H9 (cell line): ENCODE measurements around the gene PRMT7. TPM values are rescaled to one million over a fixed set of nuclear protein-coding genes. Genes with fewer than 3 reads are reported as not detected.

ENCODE experiments used
- DNase-seq: peaks from one replicate; pipeline ENCODE4 v3.0.0-alpha.2; 2017
- H2AFZ ChIP-seq: one replicate; pipeline ENCODE4 v1.6.1; 2013; ENCODE audit warnings: mild to moderate bottlenecking, low read length, control low read depth, moderate library complexity
- H2AK5ac ChIP-seq: 2 replicates; pipeline ENCODE4 v1.6.1; 2013; ENCODE audit warnings: low read length, control low read depth, mixed read lengths; ENCODE audit not compliant: insufficient read length
- H2BK120ac ChIP-seq: one replicate; pipeline ENCODE4 v1.6.1; 2013; ENCODE audit warnings: low read depth, mild to moderate bottlenecking, low read length, control low read depth, inconsistent platforms; ENCODE audit not compliant: poor library complexity, severe bottlenecking
- H2BK12ac ChIP-seq: 2 replicates; pipeline ENCODE4 v1.6.1; 2013; ENCODE audit warnings: low read length, control low read depth, mixed read lengths, low read depth; ENCODE audit not compliant: insufficient read length
- H2BK15ac ChIP-seq: 2 replicates; pipeline ENCODE4 v1.6.1; 2013; ENCODE audit warnings: low read depth, low read length, control low read depth
- H2BK20ac ChIP-seq: one replicate; pipeline ENCODE4 v1.6.1; 2013; ENCODE audit warnings: low read depth, mild to moderate bottlenecking, low read length, control low read depth, inconsistent platforms; ENCODE audit not compliant: poor library complexity, severe bottlenecking
- H2BK5ac ChIP-seq: 2 replicates; pipeline ENCODE4 v1.6.1; 2013; ENCODE audit warnings: low read length, control low read depth, mixed read lengths; ENCODE audit not compliant: insufficient read length
- H3K14ac ChIP-seq: 2 replicates; pipeline ENCODE4 v1.6.1; 2013; ENCODE audit warnings: low read length, control low read depth; ENCODE audit not compliant: insufficient read depth
- H3K18ac ChIP-seq: 2 replicates; pipeline ENCODE4 v1.6.1; 2013; ENCODE audit warnings: low read depth, mild to moderate bottlenecking, mixed read lengths, low read length, control low read depth; ENCODE audit not compliant: insufficient read length
- H3K23ac ChIP-seq: 2 replicates; pipeline ENCODE4 v1.6.1; 2013; ENCODE audit warnings: low read length, control low read depth, mixed read lengths, low read depth; ENCODE audit not compliant: insufficient read length
- H3K23me2 ChIP-seq: 2 replicates; pipeline ENCODE4 v1.6.1; 2013; ENCODE audit warnings: low read depth, mild to moderate bottlenecking, mixed read lengths, low read length, control low read depth; ENCODE audit not compliant: insufficient read length, poor library complexity, severe bottlenecking
- H3K27ac ChIP-seq: 2 replicates; pipeline ENCODE4 v1.5.1; 2013; ENCODE audit warnings: low read length, control low read depth, mixed read lengths, low read depth; ENCODE audit not compliant: insufficient read length
- H3K27me3 ChIP-seq: 2 replicates; pipeline ENCODE4 v1.6.1; 2013; ENCODE audit warnings: low read length, control low read depth, inconsistent platforms; ENCODE audit not compliant: insufficient read depth
- H3K4ac ChIP-seq: 2 replicates; pipeline ENCODE4 v1.6.1; 2013; ENCODE audit warnings: low read depth, mild to moderate bottlenecking, control low read depth, inconsistent platforms, low read length, moderate library complexity
- H3K4me1 ChIP-seq: 2 replicates; pipeline ENCODE4 v1.6.1; 2013; ENCODE audit warnings: low read length, control low read depth, inconsistent platforms; ENCODE audit not compliant: insufficient read depth
- H3K4me2 ChIP-seq: 2 replicates; pipeline ENCODE4 v1.6.1; 2013; ENCODE audit warnings: low read length, control low read depth, mixed read lengths; ENCODE audit not compliant: insufficient read length, insufficient read depth
- H3K56ac ChIP-seq: 2 replicates; pipeline ENCODE4 v1.6.1; 2013; ENCODE audit warnings: low read depth, mild to moderate bottlenecking, mixed read lengths, low read length, control low read depth; ENCODE audit not compliant: insufficient read length
- H3K79me1 ChIP-seq: 2 replicates; pipeline ENCODE4 v1.6.1; 2013; ENCODE audit warnings: low read depth, mild to moderate bottlenecking, moderate library complexity, low read length, control low read depth, inconsistent platforms; ENCODE audit not compliant: insufficient read depth, poor library complexity, severe bottlenecking
- H3K79me2 ChIP-seq: 2 replicates; pipeline ENCODE4 v1.6.1; 2013; ENCODE audit warnings: low read length, control low read depth, inconsistent platforms; ENCODE audit not compliant: insufficient read depth
- H3K9ac ChIP-seq: 2 replicates; pipeline ENCODE4 v1.6.1; 2013; ENCODE audit warnings: low read length, control low read depth, mixed read lengths; ENCODE audit not compliant: insufficient read length; ENCODE audit errors: extremely low read depth
- H3K9me3 ChIP-seq: one replicate; pipeline ENCODE4 v1.6.1; 2013; ENCODE audit warnings: low read depth, low read length, inconsistent platforms; ENCODE audit not compliant: control insufficient read depth
- H3T11ph ChIP-seq: one replicate; pipeline ENCODE4 v1.6.1; 2013; ENCODE audit warnings: mild to moderate bottlenecking, low read length, control low read depth, inconsistent platforms
- H4K20me1 ChIP-seq: one replicate; pipeline ENCODE4 v1.6.1; 2013; ENCODE audit not compliant: control insufficient read depth, insufficient read length, insufficient read depth
- H4K5ac ChIP-seq: 2 replicates; pipeline ENCODE4 v1.6.1; 2013; ENCODE audit warnings: low read depth, mild to moderate bottlenecking, mixed read lengths, low read length, control low read depth; ENCODE audit not compliant: insufficient read length
- H4K8ac ChIP-seq: replicated peaks from 2 replicates; pipeline ENCODE4 v1.6.1; 2013; ENCODE audit warnings: low read length, control low read depth, mixed read lengths, low read depth; ENCODE audit not compliant: insufficient read length
- H4K91ac ChIP-seq: 2 replicates; pipeline ENCODE4 v1.6.1; 2013; ENCODE audit warnings: low read depth, mild to moderate bottlenecking, moderate library complexity, mixed read lengths, low read length, control low read depth; ENCODE audit not compliant: insufficient read length
- H3K27ac Mint-ChIP-seq, 3 experiments: 2 replicates in 2 of 3; 3 replicates in 1 of 3; pipeline ENCODE4 v1.8.0; 2020 to 2021; ENCODE audit warnings: mixed read lengths in 3 of 3, mild to moderate bottlenecking in 1 of 3, moderate library complexity in 1 of 3
- H3K27me3 Mint-ChIP-seq: 2 replicates; pipeline ENCODE4 v1.8.0; 2021; ENCODE audit warnings: low read depth, mild to moderate bottlenecking, moderate library complexity, mixed read lengths
- H3K36me3 Mint-ChIP-seq, 3 experiments: 2 replicates in 2 of 3; 3 replicates in 1 of 3; pipeline ENCODE4 v1.8.0; 2020 to 2021; ENCODE audit warnings: low read depth in 3 of 3, mixed read lengths in 3 of 3; ENCODE audit not compliant: insufficient read depth in 1 of 3
- H3K4me1 Mint-ChIP-seq, 2 experiments: 2 replicates each; pipeline ENCODE4 v1.8.0; 2020; ENCODE audit warnings: mixed read lengths in 2 of 2
- H3K4me3 Mint-ChIP-seq, 2 experiments: 2 replicates in 1 of 2; 3 replicates in 1 of 2; pipeline ENCODE4 v1.8.0; 2020 to 2021; ENCODE audit warnings: mild to moderate bottlenecking in 2 of 2, mixed read lengths in 2 of 2, moderate library complexity in 1 of 2
- H3K9me3 Mint-ChIP-seq, 2 experiments: 2 replicates in 1 of 2; 3 replicates in 1 of 2; pipeline ENCODE4 v1.8.0; 2020; ENCODE audit warnings: mild to moderate bottlenecking in 2 of 2, mixed read lengths in 2 of 2, moderate library complexity in 1 of 2
- WGBS: extraction: QIAGEN DNeasy Blood & Tissue Kit; methylation state at CpG from one replicate; pipeline ENCODE4 v1.1.7; 2013; ENCODE audit warnings: missing lambda C conversion rate, low lambda C conversion rate, mixed read lengths; ENCODE audit not compliant: insufficient read length; ENCODE audit errors: extremely low coverage; 5-methylcytosine and 5-hydroxymethylcytosine counted together
- total RNA-seq: library from RNA; stranded (reverse); gene quantifications from 2 replicates; pipeline ENCODE4 v1.2.1, GENCODE V29; 2021
- TF ChIP-seq, protein P1 (sequence below): fragments of 200-600 bp; sonication (generic); conservative IDR thresholded peaks from 3 replicates; pipeline ENCODE4 v1.8.0; 2021; ENCODE audit warnings: antibody characterized with exemption, mild to moderate bottlenecking

The PRMT7 gene
- total RNA-seq, 1 experiment from 2014 or later, result 56.6 TPM

DNA sequence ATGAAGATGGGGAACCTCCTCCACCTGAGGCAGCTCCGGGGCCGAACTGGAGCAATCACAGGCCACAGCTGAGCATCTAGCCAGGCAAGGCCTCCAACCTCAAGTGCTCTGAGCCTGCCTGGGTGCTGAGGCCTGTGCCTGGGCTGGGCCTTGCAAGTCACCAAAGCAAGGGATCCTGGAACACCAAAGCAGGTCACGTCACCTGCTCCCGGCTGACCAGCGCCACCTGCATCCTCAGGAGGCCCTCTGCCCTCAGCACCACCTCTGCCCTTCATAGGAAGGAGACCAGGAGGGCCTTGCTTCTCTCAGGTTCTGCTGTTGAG, 69.5 kb downstream of the PRMT7 start:
- TF ChIP-seq, protein P1, sequence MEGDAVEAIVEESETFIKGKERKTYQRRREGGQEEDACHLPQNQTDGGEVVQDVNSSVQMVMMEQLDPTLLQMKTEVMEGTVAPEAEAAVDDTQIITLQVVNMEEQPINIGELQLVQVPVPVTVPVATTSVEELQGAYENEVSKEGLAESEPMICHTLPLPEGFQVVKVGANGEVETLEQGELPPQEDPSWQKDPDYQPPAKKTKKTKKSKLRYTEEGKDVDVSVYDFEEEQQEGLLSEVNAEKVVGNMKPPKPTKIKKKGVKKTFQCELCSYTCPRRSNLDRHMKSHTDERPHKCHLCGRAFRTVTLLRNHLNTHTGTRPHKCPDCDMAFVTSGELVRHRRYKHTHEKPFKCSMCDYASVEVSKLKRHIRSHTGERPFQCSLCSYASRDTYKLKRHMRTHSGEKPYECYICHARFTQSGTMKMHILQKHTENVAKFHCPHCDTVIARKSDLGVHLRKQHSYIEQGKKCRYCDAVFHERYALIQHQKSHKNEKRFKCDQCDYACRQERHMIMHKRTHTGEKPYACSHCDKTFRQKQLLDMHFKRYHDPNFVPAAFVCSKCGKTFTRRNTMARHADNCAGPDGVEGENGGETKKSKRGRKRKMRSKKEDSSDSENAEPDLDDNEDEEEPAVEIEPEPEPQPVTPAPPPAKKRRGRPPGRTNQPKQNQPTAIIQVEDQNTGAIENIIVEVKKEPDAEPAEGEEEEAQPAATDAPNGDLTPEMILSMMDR, result no peak
- H3K56ac ChIP-seq, result no peak overlapping the region
- peaks cover 30 to 38% of the 10 kb centered on the region in 2 experiments for H3K4me1 Mint-ChIP-seq
- peaks cover 8% of the 10 kb centered on the region; the same call in 1 of the 2 replicates for H3K27me3 Mint-ChIP-seq
- H3K23me2 ChIP-seq, result no peaks in the 10 kb centered on the region
- H3K27ac ChIP-seq, result no peak overlapping the region
- no peak overlapping the region for H3K14ac ChIP-seq
- no peak overlapping the region for H3K4me2 ChIP-seq
- no peak for DNase-seq
- no peaks in the 10 kb centered on the region; a peak in 1 of 5 replicates for H3K9me3 Mint-ChIP-seq
- no peak overlapping the region for H4K5ac ChIP-seq
- no peak overlapping the region for H2AK5ac ChIP-seq
- H3K9ac ChIP-seq, result no peak overlapping the region
- H3K23ac ChIP-seq, result no peak overlapping the region
- H3K79me1 ChIP-seq, result no peaks in the 10 kb centered on the region
- H2BK20ac ChIP-seq, result no peak overlapping the region
- no peak overlapping the region for H4K8ac ChIP-seq
- no peak overlapping the region for H3K4ac ChIP-seq
- no peak overlapping the region for H2BK120ac ChIP-seq
- H3T11ph ChIP-seq, result no peak overlapping the region
- H3K27me3 ChIP-seq, result no peaks in the 10 kb centered on the region
- no peak overlapping the region for H2AFZ ChIP-seq
- no peak overlapping the region for H3K4me3 Mint-ChIP-seq
- H3K9me3 ChIP-seq, result no peaks in the 10 kb centered on the region
- WGBS, result no CpG with 5 or more reads among the region's 5 CpGs
- H3K79me2 ChIP-seq, result no peaks in the 10 kb centered on the region
- no peak overlapping the region for H2BK15ac ChIP-seq
- no peak overlapping the region for H2BK12ac ChIP-seq
- no peaks in the 10 kb centered on the region; a peak in 1 of 7 replicates for H3K36me3 Mint-ChIP-seq
- no peaks in the 10 kb centered on the region for H4K20me1 ChIP-seq
- no peak overlapping the region for H4K91ac ChIP-seq
- H3K27ac Mint-ChIP-seq, result no peak overlapping the region
- peaks cover 10% of the 10 kb centered on the region; the same call in 1 of the 2 replicates for H3K4me1 ChIP-seq
- no peak overlapping the region for H3K18ac ChIP-seq
- no peak overlapping the region for H2BK5ac ChIP-seq
